HCT116 (cell line): ENCODE results near the gene CELF4.

Source experiments
- CEBPB ChIP-seq: IDR thresholded peaks from 2 replicates; pipeline ENCODE4 v1.6.1; 2012; ENCODE audit warnings: low read depth
- EZH2 ChIP-seq: fragments of 200-600 bp; sonication (generic); IDR thresholded peaks from 2 replicates; pipeline ENCODE4 v1.6.1; 2017; ENCODE audit warnings: antibody characterized with exemption, mixed run types
- EZH2phosphoT487 ChIP-seq: fragments of 200-600 bp; IDR thresholded peaks from 2 replicates; pipeline ENCODE4 v1.6.1; 2018; ENCODE audit warnings: antibody characterized with exemption, borderline replicate concordance
- JUND ChIP-seq: IDR thresholded peaks from 2 replicates; pipeline ENCODE4 v1.6.1; 2012
- POLR2A ChIP-seq: IDR thresholded peaks from 2 replicates; pipeline ENCODE4 v1.7.0; 2011; ENCODE audit warnings: borderline replicate concordance; ENCODE audit not compliant: insufficient read depth, insufficient read length; ENCODE audit errors: extremely low read depth
- POLR2AphosphoS5 ChIP-seq: IDR thresholded peaks from 2 replicates; pipeline ENCODE4 v1.6.1; 2011; ENCODE audit warnings: mild to moderate bottlenecking, low read depth, low read length, moderate library complexity
- SIN3A ChIP-seq: IDR thresholded peaks from 2 replicates; pipeline ENCODE4 v1.6.1; 2012; ENCODE audit warnings: low read depth
- YY1 ChIP-seq: IDR thresholded peaks from 2 replicates; pipeline ENCODE4 v1.6.1; 2011; ENCODE audit warnings: low read length, low read depth, moderate library complexity, mild to moderate bottlenecking; ENCODE audit not compliant: insufficient replicate concordance; ENCODE audit errors: extremely low read depth
- ZFX ChIP-seq: fragments of 450-650 bp; IDR thresholded peaks from 2 replicates; pipeline ENCODE4 v1.6.1; 2017
- TF ChIP-seq, protein P1 (sequence below), 3 experiments: fragments of 200-600 bp in 1 of 3; sonication (generic) in 1 of 3; IDR thresholded peaks in 2 of 3; conservative IDR thresholded peaks in 1 of 3; 2 replicates each; pipeline ENCODE4 v1.5.1; 2012 to 2017; ENCODE audit warnings: low read depth in 2 of 3, low read length in 2 of 3, antibody characterized with exemption in 1 of 3, borderline replicate concordance in 1 of 3, control low read depth in 1 of 3, mild to moderate bottlenecking in 1 of 3, mixed read lengths in 1 of 3, mixed run types in 1 of 3, moderate library complexity in 1 of 3; ENCODE audit not compliant: insufficient read depth in 1 of 3
- TF ChIP-seq, protein P2 (sequence below): IDR thresholded peaks from 2 replicates; pipeline ENCODE4 v1.6.1; 2012; ENCODE audit warnings: low read depth
- TF ChIP-seq, protein P3 (sequence below): IDR thresholded peaks from 2 replicates; pipeline ENCODE4 v1.6.1; 2012

DNA sequence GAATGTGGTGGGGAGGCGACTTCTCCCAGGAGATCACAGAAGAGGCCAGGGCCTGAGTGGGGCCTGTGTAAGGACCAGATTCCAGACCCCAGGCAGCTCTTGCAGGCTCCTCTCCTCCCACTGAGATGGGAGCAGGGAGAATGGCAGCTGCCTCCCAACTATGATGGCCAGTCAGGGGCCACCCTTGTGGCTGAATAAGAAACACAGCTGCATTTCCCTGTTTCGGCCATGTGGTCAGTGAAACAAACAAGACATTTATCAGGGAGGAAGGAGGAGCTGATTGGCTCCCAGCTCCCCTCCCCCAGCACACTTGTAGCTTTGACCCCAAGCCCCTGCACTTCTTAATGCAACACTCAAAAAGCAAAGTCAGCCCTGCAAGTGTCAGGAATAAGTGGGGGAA is 143.5 kb downstream of the CELF4 start:
- no peak for TF ChIP-seq POLR2A
- TF ChIP-seq, protein P1, sequence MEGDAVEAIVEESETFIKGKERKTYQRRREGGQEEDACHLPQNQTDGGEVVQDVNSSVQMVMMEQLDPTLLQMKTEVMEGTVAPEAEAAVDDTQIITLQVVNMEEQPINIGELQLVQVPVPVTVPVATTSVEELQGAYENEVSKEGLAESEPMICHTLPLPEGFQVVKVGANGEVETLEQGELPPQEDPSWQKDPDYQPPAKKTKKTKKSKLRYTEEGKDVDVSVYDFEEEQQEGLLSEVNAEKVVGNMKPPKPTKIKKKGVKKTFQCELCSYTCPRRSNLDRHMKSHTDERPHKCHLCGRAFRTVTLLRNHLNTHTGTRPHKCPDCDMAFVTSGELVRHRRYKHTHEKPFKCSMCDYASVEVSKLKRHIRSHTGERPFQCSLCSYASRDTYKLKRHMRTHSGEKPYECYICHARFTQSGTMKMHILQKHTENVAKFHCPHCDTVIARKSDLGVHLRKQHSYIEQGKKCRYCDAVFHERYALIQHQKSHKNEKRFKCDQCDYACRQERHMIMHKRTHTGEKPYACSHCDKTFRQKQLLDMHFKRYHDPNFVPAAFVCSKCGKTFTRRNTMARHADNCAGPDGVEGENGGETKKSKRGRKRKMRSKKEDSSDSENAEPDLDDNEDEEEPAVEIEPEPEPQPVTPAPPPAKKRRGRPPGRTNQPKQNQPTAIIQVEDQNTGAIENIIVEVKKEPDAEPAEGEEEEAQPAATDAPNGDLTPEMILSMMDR (IDR thresholded peaks at IDR 0.05 in 2 of 3, conservative IDR thresholded peaks at IDR 0.05 in 1 of 3; ENCODE audit: borderline replicate concordance in 1 of 3, insufficient read depth in 1 of 3, low read depth in 2 of 3, low read length in 2 of 3) = no peak
- no peak for TF ChIP-seq JUND
- no peak for TF ChIP-seq POLR2AphosphoS5
- TF ChIP-seq EZH2 = no peak
- TF ChIP-seq, protein P2, sequence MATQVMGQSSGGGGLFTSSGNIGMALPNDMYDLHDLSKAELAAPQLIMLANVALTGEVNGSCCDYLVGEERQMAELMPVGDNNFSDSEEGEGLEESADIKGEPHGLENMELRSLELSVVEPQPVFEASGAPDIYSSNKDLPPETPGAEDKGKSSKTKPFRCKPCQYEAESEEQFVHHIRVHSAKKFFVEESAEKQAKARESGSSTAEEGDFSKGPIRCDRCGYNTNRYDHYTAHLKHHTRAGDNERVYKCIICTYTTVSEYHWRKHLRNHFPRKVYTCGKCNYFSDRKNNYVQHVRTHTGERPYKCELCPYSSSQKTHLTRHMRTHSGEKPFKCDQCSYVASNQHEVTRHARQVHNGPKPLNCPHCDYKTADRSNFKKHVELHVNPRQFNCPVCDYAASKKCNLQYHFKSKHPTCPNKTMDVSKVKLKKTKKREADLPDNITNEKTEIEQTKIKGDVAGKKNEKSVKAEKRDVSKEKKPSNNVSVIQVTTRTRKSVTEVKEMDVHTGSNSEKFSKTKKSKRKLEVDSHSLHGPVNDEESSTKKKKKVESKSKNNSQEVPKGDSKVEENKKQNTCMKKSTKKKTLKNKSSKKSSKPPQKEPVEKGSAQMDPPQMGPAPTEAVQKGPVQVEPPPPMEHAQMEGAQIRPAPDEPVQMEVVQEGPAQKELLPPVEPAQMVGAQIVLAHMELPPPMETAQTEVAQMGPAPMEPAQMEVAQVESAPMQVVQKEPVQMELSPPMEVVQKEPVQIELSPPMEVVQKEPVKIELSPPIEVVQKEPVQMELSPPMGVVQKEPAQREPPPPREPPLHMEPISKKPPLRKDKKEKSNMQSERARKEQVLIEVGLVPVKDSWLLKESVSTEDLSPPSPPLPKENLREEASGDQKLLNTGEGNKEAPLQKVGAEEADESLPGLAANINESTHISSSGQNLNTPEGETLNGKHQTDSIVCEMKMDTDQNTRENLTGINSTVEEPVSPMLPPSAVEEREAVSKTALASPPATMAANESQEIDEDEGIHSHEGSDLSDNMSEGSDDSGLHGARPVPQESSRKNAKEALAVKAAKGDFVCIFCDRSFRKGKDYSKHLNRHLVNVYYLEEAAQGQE = no peak
- TF ChIP-seq, protein P3, sequence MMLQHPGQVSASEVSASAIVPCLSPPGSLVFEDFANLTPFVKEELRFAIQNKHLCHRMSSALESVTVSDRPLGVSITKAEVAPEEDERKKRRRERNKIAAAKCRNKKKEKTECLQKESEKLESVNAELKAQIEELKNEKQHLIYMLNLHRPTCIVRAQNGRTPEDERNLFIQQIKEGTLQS = no peak
- no peak for TF ChIP-seq CEBPB
- TF ChIP-seq ZFX = no peak
- no peak for TF ChIP-seq YY1
- no peak for TF ChIP-seq EZH2phosphoT487
- TF ChIP-seq SIN3A = no peak
